LNCaP clone FGC (cell line): Measurements from ENCODE around the gene MTCH1.

Experiments
- DNase-seq: peaks from one replicate; pipeline ENCODE4 v3.0.0-alpha.2; 2011; ENCODE audit warnings: low read depth
- H3K4me3 ChIP-seq: 2 replicates; pipeline ENCODE4 v1.5.1; 2011; ENCODE audit warnings: mild to moderate bottlenecking, low read depth, low read length, control low read depth
- CTCF ChIP-seq: IDR thresholded peaks from 2 replicates; pipeline ENCODE4 v1.5.1; 2012; ENCODE audit warnings: mild to moderate bottlenecking; ENCODE audit not compliant: control insufficient read depth, insufficient read depth; ENCODE audit errors: extremely low read depth

MTCH1 gene

DNA sequence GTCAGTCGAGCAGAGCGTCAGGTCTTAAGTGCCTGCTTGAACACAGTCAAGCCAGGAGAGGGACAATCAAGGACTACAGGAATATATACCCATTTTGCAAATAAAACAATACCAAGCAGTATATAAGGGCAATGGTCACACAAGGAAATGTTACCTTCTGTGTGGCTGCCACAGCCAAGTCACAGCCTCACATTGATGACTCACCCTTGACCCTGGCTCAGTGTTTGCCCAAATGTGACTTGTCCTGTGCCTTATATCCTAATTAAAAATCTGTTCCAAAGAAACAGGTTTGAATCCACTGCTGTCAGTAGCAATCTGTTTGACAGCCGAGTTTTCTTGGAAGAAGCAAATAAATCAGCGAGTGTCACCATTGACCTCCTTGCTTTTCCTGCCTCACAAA is 65.9 kb downstream of the MTCH1 start:
- no peak for TF ChIP-seq CTCF
- peak; percentile 69 for DNase-seq
- H3K4me3 ChIP-seq, result no peak overlapping the region
